ENCODE data around the gene TUFM. TPM values are rescaled to one million over a fixed set of nuclear protein-coding genes. Genes with fewer than 3 reads are reported as not detected.
"Not testable (repeated sequence)": the region's sequence is repeated elsewhere in the genome, so short reads cannot be mapped to it uniquely, and the experiment has no call there.

The TUFM gene
- polyA plus RNA-seq, 3 donors: 196 to 229 (median 212) TPM

DNA sequence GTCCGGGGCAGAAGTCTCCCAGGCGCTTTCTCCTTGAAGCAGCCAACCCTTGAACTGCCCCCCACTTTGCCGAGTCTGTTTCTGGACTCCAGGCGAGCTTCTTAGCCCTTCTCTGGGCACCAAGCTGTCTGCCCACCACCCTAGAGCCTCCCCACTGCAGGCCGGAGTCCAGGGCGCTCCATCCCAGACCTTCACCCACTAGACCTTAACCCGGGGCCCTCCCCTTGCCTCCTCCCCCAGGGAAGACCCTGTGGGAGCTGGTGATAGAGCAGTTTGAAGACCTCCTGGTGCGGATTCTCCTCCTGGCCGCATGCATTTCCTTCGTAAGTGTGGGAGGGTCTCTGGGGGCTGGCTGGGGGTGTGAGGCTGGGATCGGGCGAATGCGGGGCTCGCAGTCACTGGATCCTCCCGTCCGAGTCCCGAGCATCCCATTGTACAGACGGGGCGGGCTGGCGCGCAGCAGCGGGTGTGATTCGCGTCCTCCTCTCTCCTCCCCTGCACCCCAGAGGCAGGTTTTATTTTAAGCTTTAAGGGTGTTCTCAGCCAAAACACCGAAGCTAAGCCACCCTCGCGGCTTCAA is 33.2 kb upstream of the TUFM start:
- no peak for DNase-seq (ENCODE audit: extremely low read depth in 1 of 11, low read depth in 9 of 11, low spot score in 4 of 11)

DNA sequence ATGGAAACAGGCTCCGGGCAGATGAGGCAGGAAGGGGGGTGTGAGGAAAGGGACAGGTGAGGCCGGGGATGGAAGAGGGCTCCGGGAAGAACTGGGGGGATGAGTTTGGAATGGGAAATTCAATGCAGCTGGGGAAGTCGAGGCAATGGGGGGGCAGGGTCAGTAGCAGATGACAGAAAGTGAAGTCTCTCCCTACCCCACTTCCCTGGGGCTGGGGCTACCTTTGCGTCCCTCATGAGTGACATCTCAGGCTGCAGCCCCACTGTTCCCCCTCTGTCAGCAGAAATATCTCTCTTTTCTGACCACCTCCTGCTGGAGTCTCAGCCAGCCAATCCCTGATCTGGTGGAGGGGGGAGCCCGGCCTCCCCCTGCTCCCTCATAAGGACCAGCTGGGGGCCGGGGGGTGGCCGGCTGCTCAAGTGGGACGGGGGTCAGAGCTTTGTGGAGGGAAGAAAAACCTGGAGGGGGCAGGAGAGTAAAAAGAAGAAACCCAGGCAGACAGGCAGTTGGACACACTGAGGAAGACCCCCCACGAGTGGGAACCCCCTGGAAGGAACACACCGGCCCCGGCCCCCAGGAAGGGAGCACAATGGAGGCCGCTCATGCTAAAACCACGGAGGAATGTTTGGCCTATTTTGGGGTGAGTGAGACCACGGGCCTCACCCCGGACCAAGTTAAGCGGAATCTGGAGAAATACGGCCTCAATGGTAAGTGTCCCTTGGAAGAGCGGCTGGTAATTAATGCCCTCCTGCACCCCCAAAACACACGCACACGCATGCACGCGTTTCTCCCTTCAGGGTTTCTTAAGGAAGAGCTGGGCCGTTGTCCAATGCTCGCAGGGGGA is 32.2 kb upstream of the TUFM start, which contains the start of gene ATP2A1:
Gene ATP2A1, plus strand, starts transcription at position 406 of the 844 bp plus-strand sequence. Its CDS starts 184 bp downstream, at position 590.
- DNase-seq (ENCODE audit: extremely low read depth in 1 of 11, low read depth in 9 of 11, low spot score in 4 of 11): no peak

DNA sequence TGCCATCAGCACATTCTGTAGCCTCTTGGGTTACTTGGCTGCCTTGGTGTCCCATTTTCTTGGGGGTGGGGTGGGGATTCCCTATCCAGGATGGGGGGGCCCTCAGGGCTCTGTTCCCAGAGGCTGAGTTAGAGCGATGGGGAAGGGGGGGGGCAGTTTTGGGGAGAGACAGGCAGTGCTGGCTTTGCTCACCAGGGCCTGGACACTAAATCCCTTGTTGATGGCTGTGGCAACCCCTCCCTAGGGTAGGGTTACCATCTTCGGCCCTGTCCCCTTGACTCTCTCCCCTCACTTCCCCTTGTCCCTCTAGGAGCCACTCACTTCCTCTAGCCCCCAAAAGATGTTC is 31.5 kb upstream of the TUFM start:
- no peak for DNase-seq (ENCODE audit: extremely low read depth in 1 of 11, low read depth in 9 of 11, low spot score in 4 of 11)

DNA sequence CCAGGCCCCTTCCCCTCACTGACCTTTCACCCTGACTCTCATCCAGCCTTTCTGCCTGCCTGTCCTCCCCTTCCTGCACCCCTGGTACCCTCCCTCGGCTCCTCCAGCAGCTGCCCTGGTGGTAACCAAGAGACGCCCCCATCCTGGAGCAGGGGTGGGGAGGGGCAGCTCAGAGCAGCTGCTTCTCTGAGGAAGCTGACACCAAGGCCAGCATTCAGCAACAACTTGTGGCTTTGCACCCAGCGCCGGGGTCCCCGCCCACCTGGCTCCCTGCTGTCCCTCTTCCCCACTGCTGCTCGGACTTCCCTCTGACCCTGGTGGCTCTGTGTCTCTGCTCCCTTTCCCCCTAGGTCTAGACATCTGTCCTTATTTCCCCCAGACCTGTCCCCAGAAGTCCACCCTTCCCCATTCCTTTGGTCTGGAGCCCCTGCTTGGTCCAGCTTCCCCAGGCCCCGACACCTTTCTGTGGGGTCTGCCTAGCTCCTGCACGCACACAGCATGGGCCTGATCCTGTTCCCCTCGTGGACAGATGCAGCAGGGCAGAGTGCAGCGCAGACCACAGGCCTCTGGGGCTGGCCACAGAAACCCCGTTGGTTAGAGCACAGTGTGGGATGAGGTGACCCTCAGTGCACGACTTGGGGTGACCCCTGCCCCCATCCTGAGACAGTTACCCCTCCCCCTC is 31.0 kb upstream of the TUFM start:
- no peak for DNase-seq (ENCODE audit: extremely low read depth in 1 of 11, low read depth in 9 of 11, low spot score in 4 of 11)

DNA sequence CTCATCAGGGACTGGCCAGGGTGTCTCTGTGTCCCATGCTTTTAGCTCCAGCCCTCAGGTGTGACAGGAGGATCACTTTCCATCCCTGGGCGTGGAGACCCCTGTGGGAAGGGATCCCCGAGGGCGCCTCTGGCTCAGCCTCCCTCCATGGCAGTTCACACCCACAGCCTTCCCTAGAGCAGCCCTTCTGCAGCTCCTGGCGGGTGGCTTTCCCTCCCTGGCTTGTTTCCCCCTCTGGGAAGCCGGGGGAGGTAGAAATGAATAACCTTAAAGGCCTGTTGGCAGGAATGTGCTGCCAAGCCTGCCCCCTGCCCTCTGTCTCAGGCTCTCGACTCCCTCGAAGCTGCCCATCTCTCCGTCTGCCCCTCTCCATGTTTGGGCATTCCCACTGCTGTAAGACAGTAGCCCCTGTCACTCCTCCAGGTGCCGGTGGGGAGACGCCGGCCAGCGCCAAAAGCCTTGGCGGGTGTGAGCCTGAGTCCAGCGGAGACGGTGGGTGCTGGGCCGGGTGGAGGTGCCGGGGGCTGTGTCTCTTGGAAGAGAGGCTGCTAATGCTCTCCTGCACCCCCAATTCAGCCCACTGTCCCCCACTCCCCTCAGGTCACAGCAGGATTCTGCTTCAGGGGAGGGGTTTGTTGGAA is 30.0 kb upstream of the TUFM start:
- no peak for DNase-seq (ENCODE audit: extremely low read depth in 1 of 11, low read depth in 9 of 11, low spot score in 4 of 11)

DNA sequence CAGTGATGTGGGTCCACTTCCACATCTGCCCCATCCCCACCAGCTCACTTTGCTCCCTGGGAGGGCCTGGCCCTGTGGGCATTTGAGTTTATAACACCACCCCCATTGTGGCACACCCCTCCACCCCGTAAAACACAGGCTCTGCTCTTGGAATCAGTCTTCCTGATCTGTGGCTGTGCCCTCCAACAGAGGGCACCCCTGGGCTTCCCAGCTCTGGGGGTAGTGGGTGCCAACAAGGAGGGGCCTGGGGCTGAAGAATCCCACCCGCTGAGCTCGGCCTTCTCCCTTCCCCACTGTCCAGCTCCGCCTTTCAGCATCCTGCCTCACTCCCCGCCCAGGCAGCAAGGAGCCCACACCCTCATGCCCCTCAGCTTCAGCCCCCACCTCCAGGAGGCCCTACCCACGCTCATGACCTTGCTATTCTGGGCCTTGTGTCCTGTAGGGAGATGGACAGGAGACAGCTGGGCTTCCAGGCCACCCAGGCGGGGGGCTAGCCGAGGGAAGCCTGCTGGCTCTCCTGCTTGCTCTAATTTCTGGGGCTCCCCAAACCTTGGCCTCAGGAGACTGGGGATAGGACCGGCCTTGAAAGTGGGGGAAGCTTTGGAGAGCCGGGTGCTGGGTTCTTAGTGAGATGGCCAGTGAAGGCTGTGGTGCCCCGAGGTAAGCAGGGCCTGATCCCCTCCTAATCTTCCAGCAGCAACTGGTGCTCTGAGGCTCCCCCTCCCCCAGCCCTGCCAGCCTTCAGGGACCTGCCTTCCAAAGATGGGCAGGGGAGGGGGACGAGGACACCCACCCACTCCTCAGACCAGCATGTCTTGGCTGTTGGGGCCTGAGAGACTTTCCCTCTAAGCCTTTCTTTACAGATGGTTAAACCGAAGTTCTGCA is 29.2 kb upstream of the TUFM start:
- DNase-seq (ENCODE audit: extremely low read depth in 1 of 11, low read depth in 9 of 11, low spot score in 4 of 11): no peak

DNA sequence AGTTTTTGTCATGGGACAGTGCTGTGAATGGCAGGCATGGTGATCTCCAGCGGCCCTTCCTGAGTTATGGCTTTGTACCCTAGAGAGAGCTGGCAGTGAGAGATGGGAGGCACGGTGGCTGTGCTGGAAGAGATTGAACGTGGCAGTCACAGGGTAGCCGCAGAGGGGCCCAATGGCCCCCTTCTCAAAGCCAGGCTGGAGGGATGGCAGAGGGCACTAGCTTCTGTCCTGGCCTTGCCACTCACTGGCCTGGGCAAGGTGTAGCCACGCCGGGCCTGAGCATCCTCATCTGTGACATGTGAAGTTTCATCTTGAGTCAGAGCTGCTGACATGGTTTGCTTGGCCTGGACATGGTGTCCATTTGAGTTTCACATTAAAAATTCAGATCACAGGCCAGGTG is 28.3 kb upstream of the TUFM start:
- no peak for DNase-seq (ENCODE audit: extremely low read depth in 1 of 11, low read depth in 9 of 11, low spot score in 4 of 11)

DNA sequence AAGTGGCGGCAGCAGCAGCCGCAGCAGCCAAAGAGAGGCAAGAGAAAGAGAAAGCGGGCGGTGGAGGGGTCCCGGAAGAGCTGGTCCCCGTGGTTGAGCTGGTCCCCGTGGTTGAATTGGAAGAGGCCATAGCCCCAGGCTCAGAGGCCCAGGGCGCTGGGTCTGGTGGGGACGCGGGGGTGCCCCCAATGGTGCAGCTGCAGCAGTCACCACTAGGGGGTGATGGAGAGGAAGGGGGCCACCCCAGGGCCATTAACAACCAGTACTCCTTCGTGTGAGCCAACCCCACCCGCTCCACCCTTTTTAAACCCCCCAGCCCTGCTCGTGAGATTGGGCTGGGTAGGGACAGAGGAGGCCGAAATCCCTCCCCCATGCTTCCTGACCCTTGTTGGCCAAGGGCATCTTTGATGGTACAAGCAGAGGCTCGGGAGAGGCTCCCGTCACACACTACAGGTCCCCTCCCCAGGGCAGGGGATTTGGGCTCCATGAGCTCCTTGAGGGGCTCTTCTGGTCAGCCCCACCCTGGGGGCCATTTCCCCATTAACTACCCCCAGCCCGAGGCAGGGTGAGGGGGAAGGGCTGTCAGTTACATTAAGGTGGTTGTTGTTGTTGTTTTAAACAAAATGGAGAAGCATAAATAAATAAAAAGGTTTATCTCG is 27.5 kb upstream of the TUFM start:
- no peak for DNase-seq (ENCODE audit: extremely low read depth in 1 of 11, low read depth in 9 of 11, low spot score in 4 of 11)

DNA sequence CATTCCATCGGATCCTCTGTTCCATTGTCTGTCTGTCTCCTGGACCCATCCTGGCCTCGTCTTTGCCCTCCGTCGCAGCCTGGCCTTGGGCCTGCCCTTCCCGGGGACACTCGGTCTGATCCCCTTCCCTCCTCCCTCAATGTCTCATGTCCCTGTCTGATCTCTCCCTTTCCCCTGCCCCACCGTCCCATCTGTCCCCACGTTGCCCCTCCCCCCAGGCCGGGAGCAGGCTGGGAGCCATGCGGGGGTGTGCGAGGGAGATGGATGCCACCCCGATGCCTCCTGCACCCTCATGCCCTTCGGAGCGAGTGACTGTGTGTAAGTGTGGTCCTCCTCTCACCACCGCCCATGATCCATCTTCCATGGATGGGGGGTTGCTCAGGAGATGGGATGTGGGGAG is 26.8 kb upstream of the TUFM start:
- DNase-seq (ENCODE audit: extremely low read depth in 1 of 11, low read depth in 9 of 11, low spot score in 4 of 11): no peak

DNA sequence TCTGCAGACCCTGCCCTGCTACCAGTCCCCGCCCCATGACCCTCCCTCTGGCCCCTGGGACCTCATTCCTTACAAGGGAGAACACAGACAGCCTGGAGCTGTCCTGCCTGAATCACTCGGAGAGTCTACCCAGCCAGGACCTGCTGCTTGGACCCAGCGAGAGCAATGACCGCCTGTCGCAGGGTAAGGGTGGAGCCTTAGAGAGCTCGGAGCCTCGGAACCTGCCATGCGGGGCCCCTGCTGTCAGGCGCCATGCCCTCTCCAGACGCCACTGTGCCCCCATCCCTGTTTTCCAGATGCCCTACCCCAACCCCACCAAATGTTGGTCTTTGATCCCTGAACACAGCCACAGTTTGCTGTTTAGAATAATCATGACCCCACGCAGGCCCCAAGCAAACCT is 23.1 kb upstream of the TUFM start:
- DNase-seq (ENCODE audit: extremely low read depth in 1 of 11, low read depth in 9 of 11, low spot score in 4 of 11): no peak

DNA sequence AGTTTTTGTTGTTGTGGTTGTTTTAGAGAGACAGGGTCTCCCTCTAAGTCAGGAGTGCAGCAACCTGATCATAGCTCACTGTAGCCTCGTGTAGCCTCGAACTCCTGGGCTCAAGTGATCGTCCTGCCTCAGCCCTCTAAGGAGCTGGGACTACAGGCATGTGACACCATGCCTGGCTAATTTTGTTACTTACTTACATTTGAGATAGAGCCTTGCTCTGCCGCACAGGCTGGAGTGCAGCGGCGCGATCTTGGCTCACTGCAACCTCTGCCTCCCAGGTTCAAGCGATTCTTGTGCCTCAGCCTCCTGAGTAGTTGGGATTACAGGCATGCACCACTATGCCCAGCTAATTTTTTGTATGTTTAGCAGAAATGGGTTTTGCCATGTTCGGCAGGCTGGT is 21.5 kb upstream of the TUFM start:
- DNase-seq (ENCODE audit: extremely low read depth in 1 of 11, low read depth in 9 of 11, low spot score in 4 of 11): not testable (repeated sequence)

DNA sequence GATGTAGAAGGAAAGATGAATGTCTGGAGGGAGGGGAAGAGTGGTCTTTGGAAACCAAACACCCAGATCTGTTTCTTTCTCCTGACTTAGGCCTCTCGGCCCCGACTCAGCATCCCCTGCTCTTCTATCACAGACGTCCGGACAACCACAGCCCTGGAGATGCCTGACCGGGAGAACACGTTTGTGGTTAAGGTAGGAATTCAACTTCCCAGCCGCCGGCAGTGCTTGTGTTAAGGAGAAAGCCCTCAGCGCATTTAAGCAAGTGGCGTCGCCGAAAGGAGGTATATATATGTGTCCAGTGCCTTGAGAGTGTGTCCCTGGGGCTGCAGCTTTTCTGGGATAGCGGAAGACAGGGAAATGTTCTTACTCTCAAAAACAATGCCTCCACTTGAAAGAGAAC is 21.1 kb upstream of the TUFM start:
- no peak for DNase-seq (ENCODE audit: extremely low read depth in 1 of 11, low read depth in 9 of 11, low spot score in 4 of 11)

DNA sequence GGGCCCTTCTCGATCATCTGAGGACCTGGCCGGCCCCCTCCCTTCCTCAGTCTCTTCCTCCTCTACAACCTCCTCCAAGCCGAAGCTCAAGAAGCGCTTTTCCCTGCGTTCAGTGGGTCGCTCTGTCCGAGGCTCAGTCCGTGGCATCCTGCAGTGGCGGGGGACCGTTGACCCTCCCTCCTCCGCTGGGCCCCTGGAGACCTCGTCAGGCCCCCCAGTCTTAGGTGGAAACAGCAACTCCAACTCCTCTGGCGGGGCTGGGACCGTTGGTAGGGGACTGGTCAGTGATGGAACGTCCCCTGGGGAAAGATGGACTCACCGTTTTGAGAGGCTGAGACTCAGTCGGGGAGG is 20.3 kb upstream of the TUFM start:
- DNase-seq (ENCODE audit: extremely low read depth in 1 of 11, low read depth in 9 of 11, low spot score in 4 of 11): no peak

DNA sequence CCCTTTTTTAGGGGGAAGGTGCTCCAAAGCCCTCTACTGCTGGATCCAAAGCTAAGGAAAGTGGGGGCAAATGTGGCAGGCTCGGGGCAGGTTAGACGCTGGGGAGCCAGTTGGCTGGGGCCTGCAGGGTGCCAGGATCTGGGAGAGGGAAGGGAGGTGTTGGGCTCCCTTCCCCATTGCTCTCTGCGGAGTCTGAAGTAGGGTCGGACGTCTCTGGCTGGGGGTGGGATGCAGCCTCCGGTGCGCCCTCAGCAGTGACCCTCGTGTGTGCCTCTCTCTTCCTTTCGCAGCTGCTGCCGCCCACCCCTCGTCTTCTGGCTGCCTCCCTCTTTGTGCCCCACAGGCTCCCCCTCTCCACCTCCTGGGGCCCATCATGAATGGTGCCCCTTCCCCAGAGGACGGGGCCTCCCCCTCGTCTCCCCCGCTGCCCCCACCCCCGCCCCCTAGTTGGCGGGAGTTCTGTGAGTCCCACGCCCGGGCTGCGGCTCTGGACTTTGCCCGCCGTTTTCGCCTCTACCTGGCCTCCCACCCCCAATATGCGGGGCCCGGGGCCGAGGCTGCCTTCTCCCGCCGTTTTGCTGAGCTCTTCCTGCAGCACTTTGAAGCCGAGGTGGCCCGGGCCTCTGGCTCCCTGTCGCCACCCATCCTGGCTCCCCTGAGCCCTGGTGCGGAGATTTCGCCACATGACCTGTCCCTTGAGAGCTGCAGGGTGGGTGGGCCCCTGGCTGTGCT is 19.7 kb upstream of the TUFM start:
- DNase-seq (ENCODE audit: extremely low read depth in 1 of 11, low read depth in 9 of 11, low spot score in 4 of 11): no peak

DNA sequence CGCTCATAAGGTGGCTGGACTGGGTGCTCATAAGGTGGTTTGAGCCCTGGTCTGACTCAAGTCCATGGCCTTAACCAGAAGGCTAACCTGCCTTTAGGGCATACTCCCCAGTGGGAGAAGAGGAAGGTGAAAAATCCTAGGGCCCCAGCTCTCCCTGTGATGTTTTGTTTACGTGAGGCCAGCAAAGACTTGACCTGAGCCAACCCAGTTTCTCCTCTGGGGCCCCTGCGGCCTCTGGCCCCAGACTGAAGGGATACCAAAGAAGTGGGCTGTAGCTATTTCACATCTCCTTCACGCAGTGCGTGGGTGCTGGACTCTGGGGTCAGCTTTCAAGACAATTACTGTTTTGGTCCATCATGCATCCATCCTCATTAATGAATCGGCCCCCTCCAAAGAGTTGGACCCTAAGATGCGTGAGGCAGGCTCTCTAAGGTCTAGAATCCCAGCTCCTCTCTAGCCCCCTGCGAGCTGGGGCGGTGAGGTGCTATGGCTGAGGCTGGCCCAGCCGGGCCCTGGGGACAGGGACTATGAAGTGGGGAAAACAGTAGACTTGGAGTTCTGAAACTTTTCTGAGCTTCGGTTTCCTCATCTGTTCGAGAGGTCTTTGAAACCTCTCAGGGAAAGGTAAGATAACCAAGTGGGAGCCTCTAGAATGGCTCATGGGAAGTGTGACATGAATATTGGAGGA is 19.0 kb upstream of the TUFM start:
- no peak for DNase-seq (ENCODE audit: extremely low read depth in 1 of 11, low read depth in 9 of 11, low spot score in 4 of 11)

DNA sequence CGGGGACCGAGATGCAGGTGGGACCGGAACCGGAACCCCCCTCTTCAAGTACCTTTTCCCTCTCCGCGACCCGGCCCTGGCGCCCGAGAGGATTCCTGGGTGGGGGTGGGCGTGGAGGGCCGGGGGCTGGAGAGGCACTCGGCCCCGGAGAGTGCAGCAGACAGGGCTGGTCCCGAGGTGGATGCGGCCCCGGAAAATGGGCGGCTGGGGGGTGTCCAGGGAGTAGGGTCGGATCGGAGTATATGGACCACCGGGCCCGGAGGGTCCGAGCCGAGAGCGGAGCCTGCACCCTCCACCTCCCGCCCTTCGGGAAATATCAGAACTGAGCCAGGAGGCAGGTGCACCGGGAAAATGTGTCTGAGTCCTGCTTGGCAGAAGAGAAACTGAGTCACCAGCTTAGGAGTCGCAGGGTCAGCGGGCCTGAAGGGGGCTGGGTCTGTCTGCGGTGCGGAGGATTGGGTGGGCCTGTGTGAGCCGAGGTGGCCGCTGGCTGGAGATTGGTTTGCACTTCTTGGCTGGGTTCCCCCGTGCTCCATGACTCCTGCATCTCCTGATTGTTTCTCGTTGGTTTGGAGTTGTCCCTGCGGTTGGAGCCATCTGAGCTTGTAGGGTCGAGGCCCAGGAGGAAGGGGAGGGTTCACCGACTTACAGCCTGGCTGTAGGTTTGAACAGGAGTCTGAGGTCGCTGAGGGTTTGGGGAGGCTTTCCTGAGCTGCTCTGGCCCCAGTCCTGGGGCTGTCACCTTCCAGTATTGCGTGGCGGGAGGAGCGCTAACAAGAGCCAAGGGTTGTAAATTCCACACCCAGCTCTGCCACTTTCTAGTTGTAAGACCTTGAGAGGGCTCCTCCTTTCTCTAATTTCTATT is 18.0 kb upstream of the TUFM start:
- DNase-seq (ENCODE audit: extremely low read depth in 1 of 11, low read depth in 9 of 11, low spot score in 4 of 11): no peak
